Heart left ventricle (tissue), 13 donors: ENCODE results near the gene UBE2L3.

Source experiments
- POLR2A ChIP-seq, 2 donors: fragments of 450-650 bp; IDR thresholded peaks; one replicate each; pipeline ENCODE4 v1.6.1; 2017; ENCODE audit warnings: antibody characterized with exemption in 2 of 2, mild to moderate bottlenecking in 2 of 2, moderate library complexity in 2 of 2
- TF ChIP-seq, protein P1 (sequence below), 12 donors: fragments of 200-600 bp; sonication (generic) in 4 of 12; IDR thresholded peaks; one replicate each; pipeline versions ENCODE4 v1.5.0 to v1.8.0; 2018 to 2022; ENCODE audit warnings: antibody characterized with exemption in 12 of 12, mild to moderate bottlenecking in 5 of 12
- donor health status: ischemic (EF 13 %, LVEDD 7.1; RV severe dilation, severe dysfunction).
- donor health status: DM: no; HTN: yes; CAD: no.
- donor health status: DM: no; HTN: no; CAD: no.
- donor health status: ischemic (EF 25% LVEDD 6.9; RV normal size, moderate dysfunction).
- donor health status: ischemic (EF 25% LVEDD 5.7; RV mildly dilated, moderate dysfunction).
- donor health status: ischemic (EF 35%, LVEDD 5.7; RV mildly dilated, moderate dysfunction).
- donor health status: nonischemic (EF 11% LVEDD 7.7; RV severe dilation, severe dysfunction).
- donor health status: DM: yes; HTN: yes; CAD: no.
- donor health status: PGD.
- donor health status: ischemic (EF 29% LVEDD 5.4; RV normal size, mild dysfunction).
- donor health status: nonischemic (EF 23%, LVEDD 6.1; RV moderate dilation, normal function).

DNA sequence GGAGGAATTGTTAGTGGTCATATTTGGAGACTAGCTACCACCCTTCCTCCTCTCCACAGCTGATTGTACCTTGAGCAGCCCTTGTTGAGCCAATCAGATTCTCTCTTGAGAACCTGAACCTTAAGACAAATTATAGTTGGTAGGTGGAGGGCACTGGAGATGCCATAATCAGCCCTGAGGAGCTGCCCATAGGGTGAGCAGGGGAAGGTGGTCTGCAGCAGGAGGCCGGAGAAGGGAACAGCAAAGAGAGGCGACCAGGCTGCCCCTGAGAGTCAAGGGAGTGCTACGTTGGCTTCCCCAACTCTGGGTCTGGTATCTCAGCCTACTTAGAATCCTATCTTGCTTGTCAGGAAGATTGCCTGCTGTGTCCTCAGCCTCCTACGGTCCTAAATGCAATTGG is 71.8 kb downstream of the UBE2L3 start:
- TF ChIP-seq POLR2A (IDR thresholded peaks at IDR 0.05) = no peak
- TF ChIP-seq, protein P1, sequence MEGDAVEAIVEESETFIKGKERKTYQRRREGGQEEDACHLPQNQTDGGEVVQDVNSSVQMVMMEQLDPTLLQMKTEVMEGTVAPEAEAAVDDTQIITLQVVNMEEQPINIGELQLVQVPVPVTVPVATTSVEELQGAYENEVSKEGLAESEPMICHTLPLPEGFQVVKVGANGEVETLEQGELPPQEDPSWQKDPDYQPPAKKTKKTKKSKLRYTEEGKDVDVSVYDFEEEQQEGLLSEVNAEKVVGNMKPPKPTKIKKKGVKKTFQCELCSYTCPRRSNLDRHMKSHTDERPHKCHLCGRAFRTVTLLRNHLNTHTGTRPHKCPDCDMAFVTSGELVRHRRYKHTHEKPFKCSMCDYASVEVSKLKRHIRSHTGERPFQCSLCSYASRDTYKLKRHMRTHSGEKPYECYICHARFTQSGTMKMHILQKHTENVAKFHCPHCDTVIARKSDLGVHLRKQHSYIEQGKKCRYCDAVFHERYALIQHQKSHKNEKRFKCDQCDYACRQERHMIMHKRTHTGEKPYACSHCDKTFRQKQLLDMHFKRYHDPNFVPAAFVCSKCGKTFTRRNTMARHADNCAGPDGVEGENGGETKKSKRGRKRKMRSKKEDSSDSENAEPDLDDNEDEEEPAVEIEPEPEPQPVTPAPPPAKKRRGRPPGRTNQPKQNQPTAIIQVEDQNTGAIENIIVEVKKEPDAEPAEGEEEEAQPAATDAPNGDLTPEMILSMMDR (IDR thresholded peaks at IDR 0.05) = no peak
